ENCODE measurements around the gene ATP6V0E1.
"Not testable (repeated sequence)": the region's sequence is repeated elsewhere in the genome, so short reads cannot be mapped to it uniquely, and the experiment has no call there.

Gene ATP6V0E1

GRCh38 chr5:173004013-173004412, 20.4 kb downstream of the ATP6V0E1 start:
- DNase-seq (ENCODE audit: low spot score) = no peak

GRCh38 chr5:173004447-173004846, 20.9 kb downstream of the ATP6V0E1 start:
- DNase-seq (ENCODE audit: low spot score) = no peak

DNA sequence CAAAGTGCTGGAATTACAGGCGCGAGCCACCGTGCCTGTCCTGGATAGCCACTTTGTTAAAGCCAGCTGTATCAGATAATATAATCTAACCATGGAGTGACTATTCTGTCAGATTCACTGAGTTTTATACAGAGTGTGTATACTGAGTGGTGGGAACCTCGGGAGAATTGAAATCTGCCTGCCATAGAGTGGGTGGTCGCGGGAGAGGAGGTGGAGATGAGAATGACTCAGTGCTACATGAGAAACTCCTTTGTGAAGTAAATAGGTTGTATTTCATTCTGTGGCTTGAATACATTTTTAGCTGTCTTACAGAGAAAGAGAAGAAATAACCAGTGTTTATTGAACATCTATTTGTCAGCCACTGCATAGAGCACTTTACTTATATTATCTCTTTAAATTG, 26.4 kb downstream of the ATP6V0E1 start:
- DNase-seq (ENCODE audit: low spot score) = no peak

- peak; percentile 38 for DNase-seq (ENCODE audit: low spot score)
Observed at GRCh38 chr5:173010547-173011464, 27.2 kb downstream of the ATP6V0E1 start.

DNA sequence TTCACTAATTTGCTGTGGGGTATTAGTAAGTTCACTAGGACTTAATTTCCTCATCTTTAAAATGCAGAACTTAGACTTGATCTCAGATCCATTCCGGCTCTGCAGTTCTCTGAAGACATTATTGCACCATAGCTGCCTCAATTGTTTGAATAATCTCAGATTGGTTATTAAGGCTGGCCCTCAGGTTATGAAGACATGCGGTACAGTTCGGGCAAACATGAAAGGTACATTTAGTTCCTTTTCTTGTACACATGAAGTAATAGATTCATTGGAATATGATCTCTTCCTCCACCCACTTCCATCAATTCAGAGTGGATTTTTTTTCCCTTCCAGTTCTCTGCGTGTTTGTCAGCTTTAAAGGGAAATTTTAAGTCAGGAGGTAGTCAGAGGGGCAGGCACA, 28.0 kb downstream of the ATP6V0E1 start:
- no peak for DNase-seq (ENCODE audit: low spot score)

GRCh38 chr5:173012882-173013281, 29.3 kb downstream of the ATP6V0E1 start:
- no peak for DNase-seq (ENCODE audit: low spot score)

DNA sequence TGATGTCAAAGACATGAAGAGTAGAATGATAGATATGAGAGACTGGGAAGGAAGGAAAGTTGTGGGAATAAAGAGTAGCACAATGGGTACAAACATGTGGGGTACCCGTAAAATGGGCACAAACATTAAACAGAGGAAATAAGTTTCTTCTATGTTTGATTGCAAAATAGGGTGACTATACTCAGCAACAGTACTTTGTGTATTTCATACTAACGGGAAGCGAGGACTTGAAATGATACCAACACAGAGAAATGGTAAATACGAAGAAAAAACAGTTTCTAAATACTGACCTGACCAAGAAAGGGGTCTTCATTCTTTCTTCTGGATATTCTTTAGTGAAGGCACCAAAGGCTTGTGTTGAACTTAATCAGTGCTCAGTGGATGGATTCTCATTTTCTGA, 31.1 kb downstream of the ATP6V0E1 start:
- DNase-seq (ENCODE audit: low spot score) = no peak

DNA sequence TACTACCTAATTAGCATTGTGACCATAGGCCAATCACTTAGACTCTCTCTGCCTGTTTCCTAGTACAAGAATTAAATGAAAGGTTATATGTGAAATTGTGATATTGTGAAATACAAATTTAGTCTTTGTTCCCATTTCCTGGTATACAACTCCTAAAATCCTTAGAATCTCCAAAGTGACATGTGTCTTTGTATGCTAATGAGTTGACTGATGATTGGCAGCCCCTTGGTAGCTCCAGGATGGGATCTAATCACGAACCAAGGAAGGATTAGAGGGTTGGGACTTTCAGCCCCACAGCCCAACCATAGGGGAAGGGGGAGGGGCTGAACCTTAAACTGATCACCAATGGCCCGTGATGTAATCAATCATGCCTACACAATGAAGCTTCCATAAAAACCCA, 31.6 kb downstream of the ATP6V0E1 start:
- no peak for DNase-seq (ENCODE audit: low spot score)

DNA sequence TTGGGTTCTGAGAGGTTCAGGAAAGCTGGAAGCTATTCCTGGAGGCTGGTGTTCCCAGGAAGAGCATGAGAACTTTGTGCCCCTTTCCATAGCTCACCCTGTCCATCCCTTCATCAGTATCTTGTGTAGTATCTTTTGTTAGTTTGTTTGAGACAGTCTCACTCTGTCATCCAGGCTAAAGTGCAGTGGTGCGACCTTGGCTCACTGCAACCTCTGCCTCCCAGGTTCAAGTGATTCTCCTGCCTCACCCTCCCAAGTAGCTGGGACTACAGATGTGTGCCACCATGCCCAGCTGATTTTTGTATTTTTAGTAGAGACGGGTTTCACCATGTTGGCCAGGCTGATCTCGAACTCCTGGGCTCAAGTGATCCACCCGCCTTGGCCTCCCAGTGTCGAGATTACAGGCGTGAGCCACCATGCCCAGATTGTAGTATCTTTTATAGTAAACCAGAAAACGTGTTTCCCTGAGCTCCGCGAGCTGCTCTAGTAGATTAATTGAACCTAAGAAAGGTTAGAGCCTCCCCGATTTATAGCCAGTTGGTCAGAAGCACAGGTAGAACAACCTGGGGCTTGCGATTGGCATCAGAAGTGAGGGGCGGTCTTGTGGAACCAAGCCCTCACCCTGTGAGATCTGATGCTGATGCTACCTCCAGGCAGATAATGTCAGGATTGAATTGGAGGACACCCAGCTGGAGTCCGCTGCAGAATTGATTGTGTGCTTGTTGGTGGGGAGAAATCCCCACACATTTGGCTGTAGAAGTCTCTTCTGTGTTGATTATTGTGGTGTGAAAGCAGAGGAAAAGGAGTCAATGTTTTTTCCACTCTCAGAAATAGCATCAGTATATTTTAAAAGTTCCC, 32.3 kb downstream of the ATP6V0E1 start:
- DNase-seq (ENCODE audit: low spot score) = no peak

GRCh38 chr5:173016598-173017046, 33.1 kb downstream of the ATP6V0E1 start:
- DNase-seq (ENCODE audit: low spot score) = no peak

- not testable (repeated sequence) for DNase-seq (ENCODE audit: low spot score)
Observed at GRCh38 chr5:173017087-173017486, 33.5 kb downstream of the ATP6V0E1 start.

DNA sequence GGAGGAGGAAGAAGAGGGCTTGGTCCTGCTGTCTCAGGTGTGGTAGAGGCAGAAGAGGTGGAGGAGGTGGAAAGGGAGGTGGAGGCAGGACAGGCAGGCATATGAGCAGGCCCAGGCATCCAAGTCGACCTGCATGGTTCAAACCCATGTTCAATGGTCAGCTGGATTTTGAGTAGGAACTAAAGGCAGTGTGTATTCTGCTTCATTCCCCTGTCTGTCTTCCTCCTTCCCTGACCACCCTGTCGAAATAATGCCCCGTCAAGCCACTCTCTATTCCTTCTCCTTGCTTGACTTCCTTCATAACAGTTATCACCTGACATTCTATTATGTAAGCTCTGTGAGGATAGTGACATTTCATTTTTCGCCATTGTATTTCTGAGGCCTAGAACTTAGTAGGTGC, 34.8 kb downstream of the ATP6V0E1 start:
- no peak for DNase-seq (ENCODE audit: low spot score)

GRCh38 chr5:173020154-173020581, 36.6 kb downstream of the ATP6V0E1 start:
- DNase-seq (ENCODE audit: low spot score) = no peak

DNA sequence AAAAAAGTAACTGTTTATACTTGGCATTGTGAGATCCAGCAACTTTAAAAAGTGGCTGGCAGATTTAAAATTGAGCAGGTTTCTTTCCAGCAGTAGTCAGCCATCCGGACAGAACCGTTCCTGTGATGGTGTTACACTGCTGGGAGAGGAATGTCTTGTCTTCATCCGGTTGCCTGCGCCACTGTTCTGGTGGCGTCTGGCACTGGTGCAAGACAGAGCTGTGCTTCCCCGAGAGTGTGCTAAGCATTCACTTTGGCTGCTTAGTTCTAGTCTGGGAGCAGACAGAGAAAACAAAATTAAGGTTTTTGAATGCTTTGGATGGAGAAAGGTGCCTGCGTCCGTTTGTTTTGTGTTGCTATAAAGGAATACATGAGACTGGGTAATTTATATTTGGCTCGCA, 37.1 kb downstream of the ATP6V0E1 start:
- DNase-seq (ENCODE audit: low spot score) = no peak

- DNase-seq (ENCODE audit: low spot score) = no peak
Observed at GRCh38 chr5:173025651-173026050, 42.1 kb downstream of the ATP6V0E1 start.

GRCh38 chr5:173027905-173028304, 44.3 kb downstream of the ATP6V0E1 start:
- DNase-seq (ENCODE audit: low spot score) = no peak

DNA sequence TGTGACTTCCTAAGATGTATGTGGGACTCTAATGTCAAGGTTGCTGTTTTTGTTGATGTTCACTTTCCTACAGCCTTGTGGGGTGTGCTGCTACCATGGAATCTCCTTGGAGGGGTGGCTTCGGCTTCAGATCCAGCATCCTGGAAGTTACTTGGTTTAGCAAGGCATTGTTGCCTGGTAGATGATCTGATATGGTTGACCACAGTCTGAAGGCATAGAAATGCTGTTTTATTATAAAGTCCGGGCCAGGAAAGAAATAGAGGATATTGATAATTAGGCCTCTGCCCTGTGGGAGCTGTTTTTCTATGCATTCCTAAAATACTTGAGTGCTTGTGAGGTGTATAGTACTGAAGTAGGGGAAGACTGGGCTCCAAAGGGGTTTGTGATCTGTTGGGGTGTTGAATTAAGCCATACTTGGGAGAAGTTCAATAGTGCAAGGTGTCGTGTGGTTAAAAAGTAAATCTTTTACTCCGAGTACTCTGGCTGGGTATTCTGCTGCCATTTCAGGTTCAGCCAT, 45.3 kb downstream of the ATP6V0E1 start:
- DNase-seq (ENCODE audit: low spot score) = no peak

- DNase-seq (ENCODE audit: low spot score) = no peak
Observed at GRCh38 chr5:173029499-173029921, 45.9 kb downstream of the ATP6V0E1 start.

DNA sequence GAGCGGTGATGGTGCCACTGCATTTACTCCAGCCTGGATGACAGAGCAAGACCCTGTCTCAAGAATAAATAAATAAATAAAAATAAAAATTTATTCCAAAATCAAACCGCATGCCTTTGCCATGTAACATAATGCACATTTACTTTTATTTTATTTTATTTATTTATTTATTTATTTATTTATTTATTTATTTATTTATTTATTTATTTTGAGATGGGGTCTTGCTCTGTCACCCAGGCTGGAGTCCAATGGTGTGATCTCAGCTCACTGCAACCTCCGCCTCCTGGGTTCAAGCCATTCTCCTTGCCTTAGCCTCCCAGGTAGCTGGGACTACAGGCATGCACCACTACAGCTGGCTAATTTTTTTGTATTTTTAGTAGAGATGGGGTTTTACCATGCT, 48.5 kb downstream of the ATP6V0E1 start:
- DNase-seq (ENCODE audit: low spot score) = not testable (repeated sequence)

- DNase-seq (ENCODE audit: low spot score) = no peak
Observed at GRCh38 chr5:173032730-173033129, 49.2 kb downstream of the ATP6V0E1 start.

DNA sequence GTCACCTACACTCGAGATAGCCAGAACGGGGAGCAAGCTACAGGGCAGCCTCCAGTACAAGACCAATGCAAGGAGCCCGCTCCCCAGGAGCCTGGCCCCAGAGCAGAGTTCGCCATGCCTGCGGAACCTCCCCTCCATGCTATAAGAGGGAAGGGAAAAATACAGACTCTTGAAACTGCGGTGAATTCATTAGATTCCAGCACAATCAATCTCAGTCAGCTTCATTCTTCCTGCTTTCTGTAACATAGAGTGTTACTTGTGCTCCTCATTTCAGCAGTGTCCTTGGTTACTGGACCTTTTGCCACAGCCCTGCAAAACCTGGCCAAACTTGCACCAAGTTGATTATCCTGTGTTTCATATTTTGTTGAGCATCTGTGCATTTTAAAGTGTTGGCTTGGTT, 50.4 kb downstream of the ATP6V0E1 start:
- no peak for DNase-seq (ENCODE audit: low spot score)

DNA sequence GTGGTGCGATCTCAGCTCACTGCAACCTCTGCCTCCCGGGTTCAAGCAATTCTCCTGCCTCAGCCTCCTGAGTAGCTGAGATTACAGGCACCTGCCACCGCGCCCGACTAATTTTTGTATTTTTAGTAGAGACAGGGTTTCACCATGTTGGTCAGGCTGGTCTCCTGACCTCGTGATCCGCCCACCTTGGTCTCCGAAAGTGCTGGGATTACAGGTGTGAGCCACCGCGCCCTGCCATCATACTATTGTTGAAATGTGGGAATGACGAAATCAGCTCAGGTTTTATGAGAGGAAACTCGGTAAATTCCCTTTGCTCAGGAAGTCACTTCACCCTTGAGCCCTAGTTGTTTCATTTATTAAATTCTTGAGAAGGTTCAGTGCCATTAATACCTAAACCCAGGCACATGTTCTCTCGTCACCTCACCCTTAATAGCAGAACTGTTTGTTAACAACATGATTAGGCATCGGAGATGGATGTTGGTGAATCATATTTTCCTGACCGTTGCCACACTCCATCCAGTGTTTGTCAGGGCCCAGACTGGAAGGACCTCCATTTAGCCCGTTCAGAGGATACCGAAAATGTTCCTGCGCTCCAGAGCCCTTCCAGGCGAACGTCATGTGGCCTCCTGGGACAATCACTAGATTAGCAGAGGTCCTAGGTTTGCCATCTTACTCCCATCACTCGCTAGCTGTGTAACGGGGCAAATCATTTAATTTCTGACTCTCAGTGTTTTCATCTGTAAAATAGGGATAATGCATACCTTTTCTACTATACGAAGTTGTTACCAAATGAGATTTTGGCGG, 52.5 kb downstream of the ATP6V0E1 start:
- DNase-seq (ENCODE audit: low spot score) = no peak
